ENCODE measurements around the gene SYPL2. TPM values are rescaled to one million over a fixed set of nuclear protein-coding genes. Genes with fewer than 3 reads are reported as not detected.

SYPL2 gene
- total and polyA plus RNA-seq, 2 of the 8 experiments (the other 6 are each of a cell fraction or from before 2014, with no cell fraction given) = 1.5 TPM

GRCh38 chr1:109447524-109447923 lies 18.8 kb upstream of the SYPL2 start:
- Histone ChIP-seq H2BK120ac (replicated peaks; ENCODE audit: low read depth, low read length) (no peak overlapping the region), H4K91ac (replicated peaks; ENCODE audit: insufficient read length, low read length) (no peak overlapping the region), H2BK15ac (ENCODE audit: low read length) (no peak overlapping the region), H3K23me2 (ENCODE audit: low read depth, low read length) (no peaks in the 10 kb centered on the region; the same call in 1 of the 2 replicates), H2AK5ac (ENCODE audit: low read depth, low read length) (no peak overlapping the region), H4K5ac (ENCODE audit: insufficient read length, low read depth, low read length) (no peak overlapping the region), H3K14ac (ENCODE audit: insufficient read length) (no peak overlapping the region), H3K27me3 (replicated peaks in 1 of 4; ENCODE audit: control insufficient read depth in 3 of 4, extremely low read depth in 1 of 4, insufficient read depth in 3 of 4, low read length in 3 of 4) (no peaks in the 10 kb centered on the region), H3K4me2 (ENCODE audit: insufficient read depth in 1 of 2, low read depth in 2 of 2, low read length in 2 of 2) (no peak overlapping the region), H3K36me3 (ENCODE audit: control insufficient read depth in 2 of 4, insufficient read depth in 4 of 4, low read length in 3 of 4) (no peaks in the 10 kb centered on the region; a peak in 1 of 8 replicates), H2BK12ac (ENCODE audit: low read depth, low read length) (no peak overlapping the region), H3K79me1 (ENCODE audit: low read depth, low read length) (no peaks in the 10 kb centered on the region), H2AFZ (ENCODE audit: low read length) (no peak overlapping the region), H3K18ac (ENCODE audit: extremely low read depth, low read length) (no peak overlapping the region), H2BK5ac (ENCODE audit: low read depth, low read length) (no peak overlapping the region), H3K56ac (replicated peaks; ENCODE audit: insufficient read length, low read depth, low read length) (no peak overlapping the region), H3K9ac (replicated peaks in 1 of 4; ENCODE audit: extremely low read depth in 1 of 4, low read depth in 3 of 4, low read length in 3 of 4) (no peak overlapping the region), H3K4ac (replicated peaks; ENCODE audit: insufficient read length, low read depth, low read length) (no peak overlapping the region), H4K20me1 (replicated peaks in 1 of 2; ENCODE audit: control insufficient read depth in 1 of 2, insufficient read depth in 2 of 2, low read length in 2 of 2) (no peaks in the 10 kb centered on the region), H3K79me2 (ENCODE audit: control insufficient read depth in 1 of 2, insufficient read depth in 2 of 2, low read length in 2 of 2) (no peaks in the 10 kb centered on the region), H3K9me3 (ENCODE audit: insufficient read depth in 2 of 2, low read depth in 1 of 2, low read length in 1 of 2) (no peaks in the 10 kb centered on the region; a peak in 1 of 4 replicates), H3K4me3 (ENCODE audit: extremely low read depth in 1 of 4, insufficient read depth in 2 of 4, low read depth in 3 of 4, low read length in 4 of 4) (no peak overlapping the region), H3K23ac (ENCODE audit: insufficient read length) (no peak overlapping the region), H3K4me1 (replicated peaks in 1 of 4; ENCODE audit: control insufficient read depth in 3 of 4, insufficient read depth in 4 of 4, low read length in 3 of 4) (no peaks in the 10 kb centered on the region), H2BK20ac (ENCODE audit: low read length) (no peak overlapping the region), H4K8ac (ENCODE audit: extremely low read depth, insufficient read depth, low read length) (no peak overlapping the region), H3K27ac (ENCODE audit: low read depth, low read length) (no peak overlapping the region)
- WGBS, 2 experiments (ENCODE audit: extremely low coverage in 1 of 2, insufficient coverage in 1 of 2, insufficient read length in 1 of 2, insufficient replicate concordance in 2 of 2, low coverage in 1 of 2, low lambda C conversion rate in 2 of 2, missing lambda C conversion rate in 1 of 2) = 83% methylated on average over 4 of the region's 4 CpGs; no CpG with 5 or more reads in 1 of the 2 experiments
- no peak for DNase-seq (ENCODE audit: low read depth in 1 of 2, low spot score in 2 of 2)
- ChIA-PET POLR2A (ENCODE audit: partially characterized antibody) (no interaction called here), CTCF (ENCODE audit: partially characterized antibody) (interaction anchor here (0.7 to 1.1 kb wide), 2 partner anchors 21 to 43 kb away, joined by 4 to 6 read pairs; partner anchors contain the start of gene PSMA5)
- FAIRE-seq = no peak
- TF ChIP-seq SIRT6 (IDR thresholded peaks at IDR 0.05; ENCODE audit: low read length) = no peak
- TF ChIP-seq SIX5 (IDR thresholded peaks at IDR 0.05; ENCODE audit: low read depth, low read length) = no peak
- TF ChIP-seq ASH2L (IDR thresholded peaks at IDR 0.05; ENCODE audit: low read length) = no peak
- TF ChIP-seq SAP30 (IDR thresholded peaks at IDR 0.05; ENCODE audit: insufficient read depth, insufficient replicate concordance, low read length) = no peak
- TF ChIP-seq MAFK (IDR thresholded peaks at IDR 0.05; ENCODE audit: low read depth, low read length) = no peak
- no peak for TF ChIP-seq CBX5 (IDR thresholded peaks at IDR 0.05; ENCODE audit: low read depth, low read length)
- TF ChIP-seq HDAC2 (IDR thresholded peaks at IDR 0.05; ENCODE audit: borderline replicate concordance in 1 of 2, low read depth in 2 of 2, low read length in 2 of 2) = no peak
- TF ChIP-seq SP2 (IDR thresholded peaks at IDR 0.05; ENCODE audit: low read length) = no peak
- no peak for TF ChIP-seq ATF2 (IDR thresholded peaks at IDR 0.05; ENCODE audit: low read length)
- TF ChIP-seq PHF8 (conservative IDR thresholded peaks at IDR 0.05; ENCODE audit: low read depth, low read length) = no peak
- no peak for TF ChIP-seq HDAC6 (IDR thresholded peaks at IDR 0.05; ENCODE audit: low read depth, low read length)
- no peak for TF ChIP-seq NRF1 (IDR thresholded peaks at IDR 0.05; ENCODE audit: low read depth, low read length)
- no peak for TF ChIP-seq TCF12 (IDR thresholded peaks at IDR 0.05; ENCODE audit: low read depth, low read length)
